Uterus (tissue), 4 donors: ENCODE measurements around the gene EFCAB13. TPM values are rescaled to one million over a fixed set of nuclear protein-coding genes. Genes with fewer than 3 reads are reported as not detected.
"Not testable (repeated sequence)": the region's sequence is repeated elsewhere in the genome, so short reads cannot be mapped to it uniquely, and the experiment has no call there.

Experiments
- DNase-seq, 2 donors: peaks; one replicate each; pipeline ENCODE4 v3.0.0-alpha.2; 2019 to 2020
- H3K27ac ChIP-seq, 2 donors: fragments of 200-600 bp; sonication (generic); 1 replicate in 1 of 2; 2 replicates in 1 of 2; pipeline ENCODE4 v1.5.1; 2016 to 2018
- H3K27me3 ChIP-seq, 2 donors: fragments of 200-600 bp; sonication (generic); one replicate each; pipeline ENCODE4 v1.5.1; 2018 to 2019; ENCODE audit warnings: control low read depth in 1 of 2
- H3K36me3 ChIP-seq, 2 donors: fragments of 200-600 bp; sonication (generic); one replicate each; pipeline ENCODE4 v1.5.1; 2019; ENCODE audit warnings: control low read depth in 1 of 2
- H3K4me1 ChIP-seq, 2 donors: fragments of 200-600 bp; sonication (generic); one replicate each; pipeline ENCODE4 v1.5.1; 2018 to 2019; ENCODE audit warnings: control low read depth in 1 of 2
- H3K4me3 ChIP-seq, 2 donors: fragments of 200-600 bp; sonication (generic); 1 replicate in 1 of 2; 2 replicates in 1 of 2; pipeline ENCODE4 v1.5.1; 2018 to 2019; ENCODE audit warnings: mild to moderate bottlenecking in 1 of 2
- H3K9me3 ChIP-seq, 2 donors: fragments of 200-600 bp; sonication (generic); one replicate each; pipeline ENCODE4 v1.5.1; 2019; ENCODE audit warnings: control low read depth in 1 of 2
- POLR2A ChIP-seq, 2 donors: fragments of 450-650 bp; IDR thresholded peaks; one replicate each; pipeline ENCODE4 v1.6.1; 2016; ENCODE audit warnings: antibody characterized with exemption in 2 of 2, mild to moderate bottlenecking in 1 of 2, moderate library complexity in 1 of 2
- intact Hi-C: fragments of 100-400 bp; cut with DNase I; formaldehyde crosslinking; loops from one replicate; pipeline ENCODE4 v1.15.1; 2023; ENCODE audit warnings: low total_unique reads
- total RNA-seq, 4 donors: library from RNA; depleted of rRNA in 3 of 4; stranded (reverse); fragments of >200 nt in 3 of 4; gene quantifications; one replicate each; pipeline versions ENCODE4 v1.1.0 to v1.2.4, GENCODE V29; 2014 to 2023
- TF ChIP-seq, protein P1 (sequence below), 4 experiments: fragments of 200-600 bp in 2 of 4; fragments of 450-650 bp in 2 of 4; sonication (generic) in 2 of 4; IDR thresholded peaks; one replicate each; pipeline ENCODE4 v1.5.1; 2016 to 2019; ENCODE audit warnings: antibody characterized with exemption in 4 of 4, mild to moderate bottlenecking in 2 of 4, moderate library complexity in 1 of 4
- donor health status: DM: yes; HTN: yes; CAD: no.

The EFCAB13 gene
- total RNA-seq, 4 donors from 2014 or later: 9.2 to 22.8 (median 14.5) TPM

GRCh38 chr17:47367257-47367656 lies 43.5 kb downstream of the EFCAB13 start:
- TF ChIP-seq, protein P1, sequence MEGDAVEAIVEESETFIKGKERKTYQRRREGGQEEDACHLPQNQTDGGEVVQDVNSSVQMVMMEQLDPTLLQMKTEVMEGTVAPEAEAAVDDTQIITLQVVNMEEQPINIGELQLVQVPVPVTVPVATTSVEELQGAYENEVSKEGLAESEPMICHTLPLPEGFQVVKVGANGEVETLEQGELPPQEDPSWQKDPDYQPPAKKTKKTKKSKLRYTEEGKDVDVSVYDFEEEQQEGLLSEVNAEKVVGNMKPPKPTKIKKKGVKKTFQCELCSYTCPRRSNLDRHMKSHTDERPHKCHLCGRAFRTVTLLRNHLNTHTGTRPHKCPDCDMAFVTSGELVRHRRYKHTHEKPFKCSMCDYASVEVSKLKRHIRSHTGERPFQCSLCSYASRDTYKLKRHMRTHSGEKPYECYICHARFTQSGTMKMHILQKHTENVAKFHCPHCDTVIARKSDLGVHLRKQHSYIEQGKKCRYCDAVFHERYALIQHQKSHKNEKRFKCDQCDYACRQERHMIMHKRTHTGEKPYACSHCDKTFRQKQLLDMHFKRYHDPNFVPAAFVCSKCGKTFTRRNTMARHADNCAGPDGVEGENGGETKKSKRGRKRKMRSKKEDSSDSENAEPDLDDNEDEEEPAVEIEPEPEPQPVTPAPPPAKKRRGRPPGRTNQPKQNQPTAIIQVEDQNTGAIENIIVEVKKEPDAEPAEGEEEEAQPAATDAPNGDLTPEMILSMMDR (IDR thresholded peaks at IDR 0.05): no peak
- TF ChIP-seq POLR2A (IDR thresholded peaks at IDR 0.05): no peak
- DNase-seq: no peak

GRCh38 chr17:47368262-47368661 lies 44.5 kb downstream of the EFCAB13 start:
- TF ChIP-seq POLR2A (IDR thresholded peaks at IDR 0.05): no peak
- TF ChIP-seq, protein P1 (IDR thresholded peaks at IDR 0.05): no peak
- Histone ChIP-seq H3K27me3 (no peaks in the 10 kb centered on the region), H3K4me3 (no peak overlapping the region), H3K27ac (no peak overlapping the region), H3K36me3 (no peaks in the 10 kb centered on the region), H3K4me1 (no peaks in the 10 kb centered on the region), H3K9me3 (peaks cover 0 to 11% of the 10 kb centered on the region in 2 donors)
- no peak for DNase-seq
- intact Hi-C loops: no loop called here

More at GRCh38 chr17:47367257-47367656, 43.5 kb downstream of the EFCAB13 start:
- Histone ChIP-seq H3K4me3 (no peak overlapping the region), H3K9me3 (peaks cover 0 to under 1% of the 10 kb centered on the region in 2 donors), H3K4me1 (no peaks in the 10 kb centered on the region), H3K36me3 (no peaks in the 10 kb centered on the region), H3K27me3 (no peaks in the 10 kb centered on the region), H3K27ac (no peak overlapping the region)
- intact Hi-C loops: no loop called here

DNA sequence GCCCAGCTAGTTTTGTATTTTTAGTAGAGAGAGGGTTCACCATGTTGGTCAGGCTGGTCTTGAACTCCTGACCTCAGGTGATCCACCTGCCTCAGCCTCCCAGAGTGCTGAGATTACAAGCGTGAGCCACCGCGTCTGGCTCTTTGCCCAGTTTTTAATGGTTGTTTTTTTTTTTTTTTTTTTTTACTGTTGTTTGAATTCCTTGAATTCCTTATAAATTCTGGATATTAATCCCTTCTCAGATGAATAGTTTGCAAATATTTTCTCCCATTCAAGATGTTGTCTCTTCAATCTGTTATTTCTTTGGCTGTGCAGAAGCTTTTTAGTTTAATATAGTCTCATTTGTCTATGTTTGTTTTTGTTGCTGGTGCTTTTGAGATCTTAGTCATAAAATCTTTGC lies 47.1 kb downstream of the EFCAB13 start:
- H3K27me3 ChIP-seq, H3K4me3 ChIP-seq, H3K4me1 ChIP-seq, H3K36me3 ChIP-seq, H3K27ac ChIP-seq, DNase-seq, intact Hi-C loops: not testable (repeated sequence)
- peaks cover 0 to 13% of the 10 kb centered on the region in 2 donors for H3K9me3 ChIP-seq

DNA sequence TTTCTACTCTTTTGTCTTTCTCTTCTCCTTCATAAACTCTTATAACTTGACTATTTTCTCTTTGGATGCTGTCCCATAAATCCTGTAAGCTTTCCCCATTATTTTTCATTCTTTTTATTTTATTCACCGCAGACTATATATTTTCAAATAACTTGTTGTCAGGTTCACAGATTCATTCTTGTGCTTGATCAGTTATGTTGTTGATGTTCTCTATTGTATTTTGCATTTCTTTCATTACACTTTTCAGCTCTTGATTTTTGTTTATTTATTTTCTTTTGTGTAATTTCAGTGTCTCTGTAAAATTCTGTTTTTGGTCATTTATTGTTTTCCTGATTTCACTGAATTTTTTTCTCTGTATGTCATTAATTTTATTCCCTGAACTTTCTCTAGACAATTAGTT lies 49.2 kb downstream of the EFCAB13 start:
- Histone ChIP-seq H3K36me3 (no peaks in the 10 kb centered on the region), H3K4me1 (no peaks in the 10 kb centered on the region), H3K9me3 (peaks cover 0 to 13% of the 10 kb centered on the region in 2 donors), H3K27ac (no peak overlapping the region), H3K27me3 (no peaks in the 10 kb centered on the region), H3K4me3 (no peak overlapping the region)
- no peak for DNase-seq
- no peak for TF ChIP-seq POLR2A (IDR thresholded peaks at IDR 0.05)
- TF ChIP-seq, protein P1 (IDR thresholded peaks at IDR 0.05): no peak
- intact Hi-C loops: no loop called here

GRCh38 chr17:47376247-47376646 lies 52.5 kb downstream of the EFCAB13 start:
- H3K27me3 ChIP-seq: no peaks in the 10 kb centered on the region
- DNase-seq: no peak
- H3K36me3 ChIP-seq: no peaks in the 10 kb centered on the region
- no peak overlapping the region for H3K27ac ChIP-seq
- H3K4me3 ChIP-seq: no peak overlapping the region
- intact Hi-C loops: no loop called here
- TF ChIP-seq, protein P1 (IDR thresholded peaks at IDR 0.05): no peak
- TF ChIP-seq POLR2A (IDR thresholded peaks at IDR 0.05): no peak
- peaks cover 0 to 13% of the 10 kb centered on the region in 2 donors for H3K9me3 ChIP-seq
- no peaks in the 10 kb centered on the region for H3K4me1 ChIP-seq

DNA sequence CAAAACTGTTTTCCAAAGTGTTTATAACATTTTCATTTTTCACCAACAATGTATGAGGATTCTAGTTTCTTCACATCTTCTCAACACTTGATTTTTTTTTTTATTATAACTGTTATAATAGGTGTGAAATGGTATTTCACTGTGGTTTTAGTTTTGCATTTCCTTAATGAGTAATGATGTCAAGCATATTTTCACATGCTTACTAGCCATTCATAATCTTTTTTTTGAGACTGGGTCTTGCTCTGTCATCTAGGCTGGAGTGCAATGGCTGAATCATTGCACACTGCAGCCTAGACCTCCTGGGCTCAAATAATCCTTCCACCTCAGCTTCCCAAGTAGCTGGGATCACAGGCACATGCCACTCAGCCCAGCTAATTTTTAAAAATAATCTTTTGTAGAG lies 65.1 kb downstream of the EFCAB13 start:
- DNase-seq: no peak
- Histone ChIP-seq H3K9me3 (no peaks in the 10 kb centered on the region), H3K4me3 (no peak overlapping the region), H3K27me3 (no peaks in the 10 kb centered on the region), H3K36me3 (no peaks in the 10 kb centered on the region), H3K4me1 (no peaks in the 10 kb centered on the region), H3K27ac (no peak overlapping the region)
- intact Hi-C loops: no loop called here
- TF ChIP-seq POLR2A (IDR thresholded peaks at IDR 0.05): no peak
- TF ChIP-seq, protein P1 (IDR thresholded peaks at IDR 0.05): no peak

DNA sequence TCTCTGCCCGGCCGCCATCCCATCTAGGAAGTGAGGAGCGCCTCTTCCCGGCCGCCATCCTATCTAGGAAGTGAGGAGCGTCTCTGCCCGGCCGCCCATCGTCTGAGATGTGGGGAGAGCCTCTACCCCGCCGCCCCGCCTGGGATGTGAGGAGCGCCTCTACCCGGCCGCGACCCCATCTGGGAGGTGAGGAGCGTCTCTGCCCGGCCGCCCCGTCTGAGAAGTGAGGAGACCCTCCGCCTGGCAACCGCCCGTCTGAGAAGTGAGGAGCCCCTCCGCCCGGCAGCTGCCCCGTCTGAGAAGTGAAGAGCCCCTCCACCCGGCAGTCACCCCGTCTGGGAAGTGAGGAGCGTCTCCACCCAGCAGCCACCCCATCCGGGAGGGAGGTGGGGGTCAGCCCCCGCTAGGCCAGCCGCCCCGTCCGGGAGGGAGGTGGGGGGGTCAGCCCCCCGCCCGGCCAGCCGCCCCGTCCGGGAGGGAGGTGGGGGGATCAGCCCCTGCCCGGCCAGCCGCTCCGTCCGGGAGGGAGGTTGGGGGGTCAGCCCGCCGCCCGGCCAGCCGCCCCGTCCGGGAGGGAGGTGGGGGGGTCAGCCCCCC lies 73.9 kb downstream of the EFCAB13 start:
- intact Hi-C loops, H3K27me3 ChIP-seq, H3K9me3 ChIP-seq, H3K27ac ChIP-seq, H3K36me3 ChIP-seq, DNase-seq, H3K4me1 ChIP-seq, H3K4me3 ChIP-seq: not testable (repeated sequence)
